NOMO-1 treated with DMSO at 0.1 percent for 48 hours (cell line): ENCODE measurements around the gene ARHGAP40.

Experiments
- DNase-seq: peaks from one replicate; lab custom pipeline; 2025; ENCODE audit not compliant: unreplicated experiment; lab: John Stamatoyannopoulos, UW

Gene ARHGAP40

DNA sequence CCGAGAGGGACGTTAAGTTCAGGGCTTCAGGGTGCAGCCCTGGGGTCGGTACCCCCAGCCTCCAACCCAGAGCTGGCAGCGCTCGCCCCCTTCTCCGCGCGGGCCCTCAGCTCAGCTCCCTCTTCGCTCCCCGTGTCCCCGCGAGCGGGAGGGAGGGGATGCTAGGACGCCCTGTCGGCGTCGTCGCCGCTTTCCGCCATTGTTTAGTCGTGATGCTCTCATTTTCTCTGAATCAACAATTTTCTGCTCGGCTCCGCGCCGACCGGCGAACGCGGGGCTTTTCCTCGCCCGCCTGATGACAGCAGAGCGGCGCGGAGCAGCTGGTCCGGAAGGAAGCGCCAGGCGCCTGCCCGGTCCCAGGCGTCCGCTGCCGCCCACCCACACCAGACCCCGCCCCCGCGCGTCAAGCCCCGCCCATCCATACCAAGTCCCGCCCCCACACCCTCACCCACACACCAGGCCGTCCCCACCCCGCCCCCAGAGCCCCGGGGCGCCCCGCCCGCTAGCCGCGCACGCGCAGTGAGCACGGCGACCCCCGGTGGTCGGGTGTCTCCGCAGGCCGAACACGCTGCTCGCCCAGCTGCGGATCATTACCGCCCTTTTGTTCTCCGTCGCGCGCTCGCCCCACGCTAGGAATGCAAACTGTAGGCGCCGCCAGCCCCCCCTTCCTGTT is 72.6 kb downstream of the ARHGAP40 start:
- no peak for DNase-seq

- DNase-seq = no peak
These were observed 73.1 kb downstream of the ARHGAP40 start for GRCh38 chr20:38674765-38675133.

DNA sequence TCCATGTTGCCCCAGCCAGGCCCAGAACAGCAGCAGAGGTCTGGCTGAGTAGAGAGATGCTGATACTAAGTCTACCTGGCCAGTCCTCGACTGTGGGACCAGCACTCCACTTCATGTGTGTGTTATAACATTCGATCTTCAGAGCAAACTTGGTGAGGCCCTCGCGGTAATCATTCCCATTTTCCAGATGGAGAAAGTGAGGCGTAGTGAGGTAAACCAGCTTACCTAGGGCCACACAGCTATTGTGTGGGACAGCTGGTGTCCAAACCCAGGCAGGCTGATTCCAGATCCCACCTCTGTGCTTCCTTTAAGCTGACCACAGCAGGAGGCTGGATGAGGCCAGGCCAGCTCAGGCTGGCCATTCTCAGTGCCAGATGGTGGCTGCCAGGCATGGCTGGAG is 75.0 kb downstream of the ARHGAP40 start:
- no peak for DNase-seq

GRCh38 chr20:38680500-38681306 is 79.1 kb downstream of the ARHGAP40 start:
- DNase-seq = peak; percentile 2

GRCh38 chr20:38685271-38685670 is 83.7 kb downstream of the ARHGAP40 start:
- no peak for DNase-seq

DNA sequence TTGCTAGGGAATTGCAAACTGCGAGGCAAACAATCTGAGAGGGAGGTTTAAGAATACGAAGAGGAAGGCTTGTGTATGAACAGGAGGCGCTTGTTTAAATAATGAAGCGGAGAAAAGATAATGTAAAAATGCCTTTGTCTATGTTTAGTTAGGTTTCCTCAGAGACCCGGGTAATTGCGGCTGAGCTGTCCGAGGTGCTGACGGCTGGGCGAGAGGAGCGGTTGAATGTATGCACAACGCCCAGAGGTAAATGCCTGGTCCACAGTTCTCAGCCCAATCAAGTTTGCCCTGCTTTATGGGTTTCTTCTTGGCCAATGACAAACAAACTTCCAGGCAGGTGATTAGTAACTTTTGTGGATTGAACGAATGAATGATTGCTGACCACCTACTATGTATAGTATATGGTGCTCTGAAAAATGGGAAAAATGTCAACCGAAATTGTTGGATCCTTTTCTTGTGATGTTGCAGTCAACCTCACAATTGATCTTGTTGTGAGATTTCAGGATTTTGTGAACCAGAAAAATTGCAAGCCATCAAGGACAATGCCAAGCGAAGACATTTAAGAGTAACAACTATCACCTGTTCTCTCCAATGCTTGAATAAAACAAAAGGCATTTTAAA is 84.4 kb downstream of the ARHGAP40 start:
- DNase-seq = peak; percentile 11

GRCh38 chr20:38692436-38693411 is 91.1 kb downstream of the ARHGAP40 start:
- peak; percentile 1 for DNase-seq

GRCh38 chr20:38697306-38697705 is 95.7 kb downstream of the ARHGAP40 start:
- no peak for DNase-seq

GRCh38 chr20:38698541-38698940 is 96.9 kb downstream of the ARHGAP40 start:
- no peak for DNase-seq

GRCh38 chr20:38700141-38700540 is 98.5 kb downstream of the ARHGAP40 start:
- no peak for DNase-seq
